MCF 10A (cell line): Measurements from ENCODE around the gene GLB1L2. TPM values are rescaled to one million over a fixed set of nuclear protein-coding genes. Genes with fewer than 3 reads are reported as not detected.

ENCODE experiments used
- BruUV-seq: library from RNA; stranded (reverse); fragments of 400-500 nt; replicated peaks from 2 replicates; lab custom pipeline; 2021; lab: Mats Ljungman, UMichigan
- CTCF ChIA-PET: fragments of 300-600 bp; sonication (Branson Sonifier 250); formaldehyde crosslinking; extraction: SDS; loops from one replicate; lab custom pipeline; 2021; ENCODE audit warnings: antibody characterized with exemption, inconsistent platforms; lab: Yijun Ruan, JAX
- POLR2A ChIA-PET: fragments of 300-600, 350-650 bp; sonication (Branson Sonifier 250); formaldehyde crosslinking; extraction: SDS; loops from one replicate; lab custom pipeline; 2020; ENCODE audit warnings: antibody characterized with exemption, inconsistent platforms; lab: Yijun Ruan, JAX
- DNase-seq: peaks from one replicate; pipeline ENCODE4 v3.0.0-alpha.2; 2018; ENCODE audit not compliant: unreplicated experiment
- H3K27ac Mint-ChIP-seq: one replicate; pipeline ENCODE4 v1.8.0; 2022; ENCODE audit warnings: mild to moderate bottlenecking, low read depth, mixed read lengths; ENCODE audit not compliant: unreplicated experiment
- H3K27me3 Mint-ChIP-seq: one replicate; pipeline ENCODE4 v1.8.0; 2022; ENCODE audit warnings: mixed read lengths; ENCODE audit not compliant: insufficient read depth, unreplicated experiment
- H3K36me3 Mint-ChIP-seq: one replicate; pipeline ENCODE4 v1.8.0; 2022; ENCODE audit warnings: mild to moderate bottlenecking, moderate library complexity, mixed read lengths; ENCODE audit not compliant: insufficient read depth, unreplicated experiment
- H3K4me1 Mint-ChIP-seq: one replicate; pipeline ENCODE4 v1.8.0; 2022; ENCODE audit warnings: mixed read lengths; ENCODE audit not compliant: insufficient read depth, unreplicated experiment
- H3K4me3 Mint-ChIP-seq: one replicate; pipeline ENCODE4 v1.8.0; 2022; ENCODE audit warnings: mild to moderate bottlenecking, moderate library complexity, mixed read lengths; ENCODE audit not compliant: unreplicated experiment
- H3K9me3 Mint-ChIP-seq: one replicate; pipeline ENCODE4 v1.8.0; 2022; ENCODE audit warnings: mixed read lengths; ENCODE audit not compliant: unreplicated experiment
- CTCF ChIP-seq: fragments of 200-600 bp; IDR thresholded peaks from one replicate; pipeline ENCODE4 v1.8.0; 2022; ENCODE audit warnings: antibody characterized with exemption, mild to moderate bottlenecking; ENCODE audit not compliant: unreplicated experiment
- intact Hi-C: fragments of 100-400 bp; cut with micrococcal nuclease; formaldehyde crosslinking; loops from 2 replicates; pipeline ENCODE4 v1.14.1; 2022
- total RNA-seq: library from RNA; stranded (reverse); gene quantifications from 2 replicates; pipeline ENCODE4 v1.2.3, GENCODE V29; 2022

The GLB1L2 gene
- total RNA-seq, 1 experiment from 2014 or later, result 17.0 TPM

GRCh38 chr11:134385774-134386565 lies 54.2 kb downstream of the GLB1L2 start:
- no TSS peak for BruUV-seq
- H3K36me3 Mint-ChIP-seq, result peaks cover 4% of the 10 kb centered on the region
- no peak overlapping the region for H3K4me3 Mint-ChIP-seq
- ChIA-PET CTCF (no interaction called here), POLR2A (interaction anchor here (0.6 kb wide), 1 partner anchor 20 kb away, joined by 3 read pairs; no protein-coding TSS in a partner anchor)
- H3K27me3 Mint-ChIP-seq, result no peaks in the 10 kb centered on the region
- intact Hi-C loops, result no loop called here
- peak; percentile 10 for DNase-seq
- no peaks in the 10 kb centered on the region for H3K9me3 Mint-ChIP-seq
- H3K27ac Mint-ChIP-seq, result no peak overlapping the region
- TF ChIP-seq CTCF, result no peak
- no peaks in the 10 kb centered on the region for H3K4me1 Mint-ChIP-seq

GRCh38 chr11:134386945-134387344 lies 55.2 kb downstream of the GLB1L2 start:
- no peaks in the 10 kb centered on the region for H3K4me1 Mint-ChIP-seq
- peaks cover 4% of the 10 kb centered on the region for H3K36me3 Mint-ChIP-seq
- H3K27me3 Mint-ChIP-seq, result no peaks in the 10 kb centered on the region
- no peak for TF ChIP-seq CTCF
- no peak for DNase-seq
- POLR2A ChIA-PET, result no interaction called here
- H3K4me3 Mint-ChIP-seq, result no peak overlapping the region
- H3K27ac Mint-ChIP-seq, result no peak overlapping the region
- no peaks in the 10 kb centered on the region for H3K9me3 Mint-ChIP-seq
- CTCF ChIA-PET, result interaction anchor here (0.7 to 1.2 kb wide), 2 partner anchors 13 to 15 kb away, joined by 3 to 4 read pairs; no protein-coding TSS in a partner anchor
- BruUV-seq, result no TSS peak
- intact Hi-C loops, result no loop called here

- peaks cover 4% of the 10 kb centered on the region for H3K36me3 Mint-ChIP-seq
- intact Hi-C loops, result no loop called here
- H3K27me3 Mint-ChIP-seq, result no peaks in the 10 kb centered on the region
- no peaks in the 10 kb centered on the region for H3K4me1 Mint-ChIP-seq
- H3K4me3 Mint-ChIP-seq, result no peak overlapping the region
- TF ChIP-seq CTCF, result no peak
- CTCF ChIA-PET, result interaction anchor here (0.7 to 1.2 kb wide), 2 partner anchors 13 to 15 kb away, joined by 3 to 4 read pairs; no protein-coding TSS in a partner anchor
- no peak overlapping the region for H3K27ac Mint-ChIP-seq
- DNase-seq, result no peak
- BruUV-seq, result no TSS peak
- POLR2A ChIA-PET, result no interaction called here
- no peaks in the 10 kb centered on the region for H3K9me3 Mint-ChIP-seq
Measured at GRCh38 chr11:134387501-134387900, 55.7 kb downstream of the GLB1L2 start.

GRCh38 chr11:134388590-134388989 lies 56.8 kb downstream of the GLB1L2 start:
- DNase-seq, result no peak
- BruUV-seq, result no TSS peak
- ChIA-PET POLR2A (no interaction called here), CTCF (interaction anchor here (0.5 to 0.6 kb wide), 3 partner anchors 416 to 480 kb away, joined by 3 to 4 read pairs (median 4); no protein-coding TSS in a partner anchor)
- Mint-ChIP-seq H3K27me3 (no peaks in the 10 kb centered on the region), H3K4me3 (no peak overlapping the region), H3K9me3 (no peaks in the 10 kb centered on the region), H3K36me3 (peaks cover 4% of the 10 kb centered on the region), H3K27ac (no peak overlapping the region), H3K4me1 (no peaks in the 10 kb centered on the region)
- TF ChIP-seq CTCF, result no peak
- intact Hi-C loops, result no loop called here
